Aorta (tissue), 4 donors: ENCODE measurements around the gene WNT1. TPM values are rescaled to one million over a fixed set of nuclear protein-coding genes. Genes with fewer than 3 reads are reported as not detected.

ENCODE experiments used
- polyA plus RNA-seq, 2 donors: library from polyadenylated mRNA; stranded (reverse); fragments of 200-250 nt; gene quantifications; one replicate each; pipeline ENCODE4 v1.2.3, GENCODE V29; 2013
- total RNA-seq, 2 donors: library from RNA; stranded (reverse); fragmentation: NEBNext Ultra II Directional; extraction: Animal tissue kit (Norgen Biotek cat#: 25700); gene quantifications; one replicate each; pipeline ENCODE4 v1.2.1, GENCODE V29; 2021
- donor health status: healthy with polysubstance abuse.
- donor health status: Bipolar disorder and iron deficiency.
- donor health status: DM: no; HTN: no; CAD: no.
- donor health status: DM: yes; HTN: yes; CAD: no.

Gene WNT1
- total and polyA plus RNA-seq, 4 donors: not detected

Other genes starting within 250 kb of the WNT1 start
- 10 to 100 TPM; 85.1 to 89.7 TPM for gene ADCY6, start 189.2 kb upstream of the WNT1 start, total RNA-seq
- 10 to 100 TPM; 12.9 to 67.5 TPM for gene ADCY6, start 189.2 kb upstream of the WNT1 start, polyA plus RNA-seq
- 10 to 100 TPM; 20.5 to 30.8 TPM for gene CACNB3, start 159.8 kb upstream of the WNT1 start, total RNA-seq
- 10 to 100 TPM in 1 of 2 donors, 1 to 10 TPM in 1; 7.3 to 39.3 TPM for gene CACNB3, start 159.8 kb upstream of the WNT1 start, polyA plus RNA-seq
- 10 to 100 TPM; 52.2 to 77.2 TPM for gene DDX23, start 126.2 kb upstream of the WNT1 start, total RNA-seq
- gene DDX23, start 126.2 kb upstream of the WNT1 start, polyA plus RNA-seq: 10 to 100 TPM; 25.9 to 48.1 TPM
- gene RND1, start 112.5 kb upstream of the WNT1 start, total RNA-seq: 1 to 10 TPM; 3.7 TPM
- gene RND1, start 112.5 kb upstream of the WNT1 start, polyA plus RNA-seq: under 1 TPM; 0.56 to 0.88 TPM
- 10 to 100 TPM; 35.7 to 41.4 TPM for gene FKBP11, start 52.8 kb upstream of the WNT1 start, total RNA-seq
- gene FKBP11, start 52.8 kb upstream of the WNT1 start, polyA plus RNA-seq: 10 to 100 TPM; 14.3 to 51.3 TPM
- 100 to 1,000 TPM; 153 to 155 TPM for gene ARF3, start 20.8 kb upstream of the WNT1 start, total RNA-seq
- 10 to 100 TPM; 65.3 to 65.5 TPM for gene ARF3, start 20.8 kb upstream of the WNT1 start, polyA plus RNA-seq
- 1 to 10 TPM in 1 of 2 donors, under 1 TPM in 1; 0.55 to 4.9 TPM for gene WNT10B, start 6.6 kb upstream of the WNT1 start, total RNA-seq
- not detected for gene WNT10B, start 6.6 kb upstream of the WNT1 start, polyA plus RNA-seq
- under 1 TPM in 1 of 2 donors, not detected in 1; 0.10 TPM for gene DDN, start 21.1 kb downstream of the WNT1 start, total RNA-seq
- gene DDN, start 21.1 kb downstream of the WNT1 start, polyA plus RNA-seq: under 1 TPM in 1 of 2 donors, not detected in 1; 0.50 TPM
- 10 to 100 TPM; 44.8 to 50.6 TPM for gene PRKAG1, start 40.5 kb downstream of the WNT1 start, total RNA-seq
- gene PRKAG1, start 40.5 kb downstream of the WNT1 start, polyA plus RNA-seq: 10 to 100 TPM; 48.0 to 57.1 TPM
- 10 to 100 TPM; 88.6 to 97.4 TPM for gene KMT2D, start 82.5 kb downstream of the WNT1 start, total RNA-seq
- gene KMT2D, start 82.5 kb downstream of the WNT1 start, polyA plus RNA-seq: 10 to 100 TPM; 11.5 to 14.4 TPM
- gene RHEBL1, start 91.7 kb downstream of the WNT1 start, total RNA-seq: 1 to 10 TPM in 1 of 2 donors, under 1 TPM in 1; 0.55 to 1.1 TPM
- 1 to 10 TPM; 1.3 to 2.4 TPM for gene RHEBL1, start 91.7 kb downstream of the WNT1 start, polyA plus RNA-seq
- gene DHH, start 116.5 kb downstream of the WNT1 start, total RNA-seq: 1 to 10 TPM; 1.3 to 3.6 TPM
- under 1 TPM in 1 of 2 donors, not detected in 1; 0.33 TPM for gene DHH, start 116.5 kb downstream of the WNT1 start, polyA plus RNA-seq
- gene LMBR1L, start 132.5 kb downstream of the WNT1 start, total RNA-seq: 100 to 1,000 TPM in 1 of 2 donors, 10 to 100 TPM in 1; 69.2 to 104 TPM
- 100 to 1,000 TPM in 1 of 2 donors, 1 to 10 TPM in 1; 5.6 to 160 TPM for gene LMBR1L, start 132.5 kb downstream of the WNT1 start, polyA plus RNA-seq
- 100 to 1,000 TPM; 403 to 813 TPM for gene TUBA1B, start 153.1 kb downstream of the WNT1 start, total RNA-seq
- gene TUBA1B, start 153.1 kb downstream of the WNT1 start, polyA plus RNA-seq: 100 to 1,000 TPM; 619 to 672 TPM
- 100 to 1,000 TPM; 148 to 253 TPM for gene TUBA1A, start 210.8 kb downstream of the WNT1 start, total RNA-seq
- gene TUBA1A, start 210.8 kb downstream of the WNT1 start, polyA plus RNA-seq: 100 to 1,000 TPM; 102 to 172 TPM